Naive thymus-derived CD8-positive, alpha-beta T cell (primary cell): ENCODE data around the gene PTAFR. TPM values are rescaled to one million over a fixed set of nuclear protein-coding genes. Genes with fewer than 3 reads are reported as not detected.

ENCODE experiments used
- ATAC-seq, 2 donors: fragments of 150-1000 bp; cut with Tn5 transposase in 1 of 2; sonication (Bioruptor Pico), chemical (Tn5 transposase) in 1 of 2; 1 replicate in 1 of 2; 2 replicates in 1 of 2; pipeline ENCODE4 v1.10.0; 2021; ENCODE audit warnings: mild to moderate bottlenecking in 2 of 2, moderate library complexity in 2 of 2
- POLR2A ChIA-PET: fragments of 350-600 bp; sonication (Branson Sonifier 250); formaldehyde crosslinking; loops from one replicate; lab custom pipeline; 2021; ENCODE audit warnings: antibody characterized with exemption; lab: Charles Lee
- DNase-seq, 10 donors: peaks; one replicate each; pipeline versions ENCODE4 v3.0.0 to v3.0.0-alpha.2; 2020 to 2022
- H3K27ac Mint-ChIP-seq, 10 donors: one replicate each; pipeline ENCODE4 v1.8.0; 2020 to 2022; ENCODE audit warnings: mild to moderate bottlenecking in 10 of 10, mixed read lengths in 10 of 10, moderate library complexity in 4 of 10, inconsistent platforms in 1 of 10
- H3K27me3 Mint-ChIP-seq, 5 donors: one replicate each; pipeline ENCODE4 v1.8.0; 2021 to 2022; ENCODE audit warnings: mixed read lengths in 5 of 5
- H3K36me3 Mint-ChIP-seq, 3 donors: one replicate each; pipeline ENCODE4 v1.8.0; 2020 to 2022; ENCODE audit warnings: mixed read lengths in 3 of 3, mild to moderate bottlenecking in 2 of 3, inconsistent platforms in 1 of 3
- H3K4me1 Mint-ChIP-seq, 4 donors: one replicate each; pipeline ENCODE4 v1.8.0; 2021 to 2022; ENCODE audit warnings: mixed read lengths in 4 of 4
- H3K4me3 Mint-ChIP-seq, 10 donors: one replicate each; pipeline ENCODE4 v1.8.0; 2020 to 2022; ENCODE audit warnings: mild to moderate bottlenecking in 10 of 10, mixed read lengths in 10 of 10, moderate library complexity in 6 of 10, inconsistent platforms in 1 of 10
- H3K9me3 Mint-ChIP-seq, 9 donors: one replicate each; pipeline ENCODE4 v1.8.0; 2020 to 2022; ENCODE audit warnings: mixed read lengths in 9 of 9, mild to moderate bottlenecking in 3 of 9, inconsistent platforms in 1 of 9, moderate library complexity in 1 of 9
- polyA plus RNA-seq, 3 donors: library from polyadenylated mRNA; unstranded; fragments of 300-500 nt; fragmentation: Illumina TruSeq; gene quantifications; one replicate each; pipeline ENCODE4 v1.2.3, GENCODE V29; 2021
- total RNA-seq, 8 experiments: library from RNA in 2 of 8; stranded (reverse) in 2 of 8; gene quantifications; one replicate each; pipeline ENCODE4 v1.2.3 and lab custom pipeline; 2021 to 2026

Gene PTAFR, protein sequence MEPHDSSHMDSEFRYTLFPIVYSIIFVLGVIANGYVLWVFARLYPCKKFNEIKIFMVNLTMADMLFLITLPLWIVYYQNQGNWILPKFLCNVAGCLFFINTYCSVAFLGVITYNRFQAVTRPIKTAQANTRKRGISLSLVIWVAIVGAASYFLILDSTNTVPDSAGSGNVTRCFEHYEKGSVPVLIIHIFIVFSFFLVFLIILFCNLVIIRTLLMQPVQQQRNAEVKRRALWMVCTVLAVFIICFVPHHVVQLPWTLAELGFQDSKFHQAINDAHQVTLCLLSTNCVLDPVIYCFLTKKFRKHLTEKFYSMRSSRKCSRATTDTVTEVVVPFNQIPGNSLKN
- total RNA-seq = 1 to 10 TPM in 1 of 2 experiments, under 1 TPM in 1; 0.70 to 1.1 TPM
- polyA plus RNA-seq = under 1 TPM; 0.34 to 0.84 (median 0.68) TPM
- 0 to 9.3 (median 1.9) reads per million in 6 experiments for total RNA-seq (lab: John Stamatoyannopoulos, UW)

DNA sequence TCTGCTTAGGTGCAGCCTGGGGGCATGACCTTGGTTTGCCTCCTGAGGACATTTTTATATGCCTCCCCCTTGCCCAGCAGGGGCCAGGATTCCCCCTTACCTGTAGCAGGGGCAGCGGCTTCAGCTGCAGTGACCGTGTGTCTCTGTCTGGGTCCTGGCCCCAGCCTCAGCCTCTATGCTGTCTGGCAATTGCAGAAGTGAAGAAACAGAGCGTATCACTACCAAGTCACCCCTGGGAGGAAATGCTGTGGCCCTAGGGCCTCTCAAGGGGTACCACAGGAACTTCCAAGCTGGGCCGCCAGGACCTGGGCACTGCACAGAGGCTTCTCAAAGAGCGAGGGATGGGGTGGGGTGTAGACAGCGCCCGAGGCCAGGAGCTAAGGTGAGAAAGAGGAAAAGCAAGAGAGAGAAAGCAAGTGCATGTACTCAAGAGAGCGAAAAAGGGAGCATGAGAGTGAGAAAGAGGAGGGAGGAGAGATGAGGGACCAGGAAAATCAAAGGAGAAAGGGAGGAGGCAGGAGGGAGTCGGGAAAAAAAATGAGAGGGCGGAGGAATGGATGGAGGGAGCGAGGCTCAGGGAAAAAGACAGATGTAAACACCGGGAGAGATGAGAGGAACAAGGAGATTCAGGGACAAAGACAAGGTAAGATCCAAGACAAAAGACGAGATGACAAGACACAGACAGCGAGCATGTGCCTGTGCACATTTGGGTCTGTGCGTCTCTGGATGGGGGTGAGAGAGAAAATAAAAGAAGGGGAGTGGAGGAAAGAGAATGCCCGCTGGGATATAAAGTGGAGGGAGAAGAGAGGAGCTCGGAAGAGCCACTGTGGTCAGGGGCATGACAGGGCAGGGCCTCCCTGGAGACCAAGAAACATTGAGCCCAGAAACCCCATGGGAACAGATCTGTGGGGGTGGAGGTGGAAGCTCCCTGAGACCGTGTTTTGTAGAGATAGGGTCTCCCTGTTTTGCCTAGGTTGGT is at the start of gene PTAFR:
PTAFR (minus strand) TSS at position 199 of the 979 bp plus-strand sequence. CDS start 25,669 bp downstream, outside the sequence.
- Mint-ChIP-seq H3K27me3 (peaks cover 8 to 76% (median 22%) of the 10 kb centered on the region in 5 donors), H3K4me1 (peaks cover 18 to 77% (median 31%) of the 10 kb centered on the region in 4 donors), H3K36me3 (no peaks in the 10 kb centered on the region), H3K9me3 (no peaks in the 10 kb centered on the region), H3K27ac (peak within 1 kb of the TSS in 3 of 10 donors; percentile 9 to 27 (median 10)), H3K4me3 (peak within 1 kb of the TSS in 1 of 10 donors; percentile 78)
- ATAC-seq (peak in 1 of 2 donors; percentile 57), DNase-seq (peak in 1 of 10 donors; percentile 10)
- POLR2A ChIA-PET = interaction anchor here (0.5 kb wide), 1 partner anchor 50 kb away, joined by 4 read pairs; no protein-coding TSS in a partner anchor

DNA sequence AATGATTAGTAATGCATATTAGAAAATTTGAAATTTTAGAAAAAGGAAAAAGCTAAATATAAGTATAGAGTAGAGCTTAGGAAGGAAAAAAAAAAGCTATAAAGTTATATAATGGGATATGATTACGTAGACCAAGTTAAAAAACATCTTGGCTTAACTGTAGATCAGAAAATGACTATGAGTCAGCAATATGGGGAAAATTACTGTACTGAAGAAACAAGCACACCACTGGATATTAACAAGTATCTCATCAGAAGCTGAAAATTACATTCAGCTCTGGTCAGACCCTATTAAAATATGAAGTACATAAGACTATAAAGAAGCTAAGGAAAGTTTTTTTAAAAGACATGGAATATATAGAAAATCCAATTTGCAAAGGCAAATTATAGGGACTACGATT is 36.8 kb upstream of the PTAFR start:
- ATAC-seq (no peak), DNase-seq (no peak)
- peaks cover 2 to 11% (median 3%) of the 10 kb centered on the region in 4 donors for H3K4me1 Mint-ChIP-seq
- H3K4me3 Mint-ChIP-seq = no peak overlapping the region
- H3K36me3 Mint-ChIP-seq = peaks cover 0 to 73% (median 3%) of the 10 kb centered on the region in 3 donors
- H3K9me3 Mint-ChIP-seq = no peaks in the 10 kb centered on the region
- H3K27ac Mint-ChIP-seq = no peak overlapping the region
- POLR2A ChIA-PET = interaction anchor here (0.7 kb wide), 1 partner anchor 122 kb away, joined by 3 read pairs; no protein-coding TSS in a partner anchor
- H3K27me3 Mint-ChIP-seq = no peaks in the 10 kb centered on the region

DNA sequence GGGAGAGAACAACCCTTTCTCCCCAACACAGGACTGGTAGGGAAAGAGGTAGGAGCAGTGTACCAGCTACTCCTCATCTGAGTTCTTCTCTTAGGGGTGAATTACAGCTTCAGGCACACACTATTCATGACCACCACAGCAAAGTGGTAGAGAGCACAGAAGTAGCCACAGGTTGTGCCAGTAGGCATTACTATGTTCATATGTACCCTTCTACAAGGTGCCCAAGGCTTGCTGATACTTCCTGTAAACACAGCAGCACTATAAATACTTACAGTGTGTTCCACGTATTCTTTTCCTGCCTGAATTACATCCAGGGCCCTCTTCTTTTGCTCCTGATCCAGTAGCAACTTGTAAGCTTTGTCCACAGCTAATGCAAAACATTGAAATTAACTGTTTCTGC is 33.2 kb upstream of the PTAFR start:
- no peak overlapping the region for H3K4me3 Mint-ChIP-seq
- no peak for ATAC-seq
- POLR2A ChIA-PET = interaction anchor here (0.6 kb wide), 1 partner anchor 120 kb away, joined by 6 read pairs; no protein-coding TSS in a partner anchor

GRCh38 chr1:28208818-28209441 is 32.4 kb upstream of the PTAFR start:
- ATAC-seq = peak; percentile 80 to 87
- H3K9me3 Mint-ChIP-seq = no peaks in the 10 kb centered on the region
- H3K27ac Mint-ChIP-seq = no peak overlapping the region

More for the DNA sequence above, 33.2 kb upstream of the PTAFR start:
- DNase-seq = no peak
- H3K9me3 Mint-ChIP-seq = no peaks in the 10 kb centered on the region
- H3K27me3 Mint-ChIP-seq = no peaks in the 10 kb centered on the region
- no peak overlapping the region for H3K27ac Mint-ChIP-seq
- H3K4me1 Mint-ChIP-seq = peaks cover 2 to 7% (median 2%) of the 10 kb centered on the region in 4 donors
- H3K36me3 Mint-ChIP-seq = peaks cover 0 to 72% (median 6%) of the 10 kb centered on the region in 3 donors

GRCh38 chr1:28205243-28205642 is 28.8 kb upstream of the PTAFR start:
- H3K36me3 Mint-ChIP-seq = peaks cover 13 to 86% (median 29%) of the 10 kb centered on the region in 3 donors
- ATAC-seq (no peak), DNase-seq (no peak)
- POLR2A ChIA-PET = no interaction called here
- H3K9me3 Mint-ChIP-seq = peaks cover 0 to 2% (median 0%) of the 10 kb centered on the region in 9 donors
- no peak overlapping the region for H3K4me3 Mint-ChIP-seq
- peaks cover 4 to 15% (median 12%) of the 10 kb centered on the region in 4 donors for H3K4me1 Mint-ChIP-seq
- no peaks in the 10 kb centered on the region for H3K27me3 Mint-ChIP-seq
- no peak overlapping the region for H3K27ac Mint-ChIP-seq

More at GRCh38 chr1:28208818-28209441, 32.4 kb upstream of the PTAFR start:
- DNase-seq = peak; percentile 26 to 79 (median 58)
- H3K36me3 Mint-ChIP-seq = peaks cover under 1 to 75% (median 10%) of the 10 kb centered on the region in 3 donors
- POLR2A ChIA-PET = interaction anchor here (0.7 to 0.9 kb wide), 3 partner anchors 73 to 126 kb away, joined by 3 read pairs; no protein-coding TSS in a partner anchor
- peaks cover 2 to 7% (median 2%) of the 10 kb centered on the region in 4 donors for H3K4me1 Mint-ChIP-seq
- no peaks in the 10 kb centered on the region for H3K27me3 Mint-ChIP-seq
- H3K4me3 Mint-ChIP-seq = no peak overlapping the region

- H3K27ac Mint-ChIP-seq = peak overlapping the region in 5 of 10 donors; percentile 7 to 85 (median 53)
- peaks cover 18 to 43% (median 37%) of the 10 kb centered on the region in 4 donors for H3K4me1 Mint-ChIP-seq
- H3K9me3 Mint-ChIP-seq = peaks cover 4 to 14% (median 7%) of the 10 kb centered on the region in 9 donors
- peaks cover 23 to 78% (median 48%) of the 10 kb centered on the region in 3 donors for H3K36me3 Mint-ChIP-seq
- DNase-seq (no peak), ATAC-seq (no peak)
- H3K27me3 Mint-ChIP-seq = no peaks in the 10 kb centered on the region
- POLR2A ChIA-PET = interaction anchor here (0.6 kb wide), 1 partner anchor 64 kb away, joined by 6 read pairs; no protein-coding TSS in a partner anchor
- peak overlapping the region; percentile 16 to 74 (median 58) for H3K4me3 Mint-ChIP-seq
Measured at GRCh38 chr1:28200234-28200873, 23.9 kb upstream of the PTAFR start.

DNA sequence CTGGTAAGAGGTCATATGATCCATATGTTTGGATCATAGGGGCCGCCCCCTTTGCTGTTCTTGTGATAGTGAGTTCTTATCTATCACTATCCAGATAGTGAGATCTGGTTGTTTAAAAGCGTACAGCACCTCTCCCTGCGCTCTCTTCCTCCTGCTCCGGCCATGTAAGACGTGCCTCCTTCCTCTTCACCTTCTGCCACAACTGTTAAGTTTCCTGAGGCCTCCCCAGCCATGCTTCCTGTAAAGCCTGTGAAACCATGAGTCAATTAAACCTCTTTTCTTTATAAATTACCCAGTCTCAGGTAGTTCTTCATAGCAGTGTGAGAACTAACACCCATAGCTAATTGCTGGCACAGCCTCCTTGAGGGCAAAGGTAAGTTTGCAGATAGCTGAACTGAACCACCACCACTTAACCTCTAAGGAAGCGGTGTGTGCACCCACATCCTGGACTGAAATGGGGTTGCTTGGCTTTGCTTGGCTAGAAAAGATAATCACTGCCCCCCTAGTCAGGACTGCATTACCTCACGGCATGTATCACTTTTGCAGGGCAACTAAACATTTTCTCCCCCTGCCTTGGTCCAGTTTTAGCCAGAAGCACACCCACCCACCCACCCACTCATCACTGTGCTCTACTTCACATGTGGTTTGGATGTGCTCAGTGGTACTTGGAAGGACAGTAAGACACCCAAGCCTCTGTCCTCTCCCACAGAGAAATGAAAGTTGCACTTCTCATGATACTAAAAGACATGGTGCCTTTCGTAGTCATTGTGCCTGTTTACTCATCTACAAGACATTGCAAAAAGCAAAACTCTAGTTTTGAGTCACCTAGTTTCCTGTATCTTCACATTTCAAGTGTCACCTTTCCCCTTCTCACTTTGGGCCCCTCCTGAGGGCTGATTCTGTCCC is 23.1 kb upstream of the PTAFR start:
- Mint-ChIP-seq H3K4me1 (peaks cover 18 to 47% (median 37%) of the 10 kb centered on the region in 4 donors), H3K27me3 (no peaks in the 10 kb centered on the region), H3K27ac (peak overlapping the region; percentile 48 to 92 (median 72)), H3K4me3 (peak overlapping the region; percentile 16 to 88 (median 76)), H3K9me3 (peaks cover 4 to 14% (median 7%) of the 10 kb centered on the region in 9 donors), H3K36me3 (peaks cover 23 to 70% (median 45%) of the 10 kb centered on the region in 3 donors)
- peak in 9 of 10 donors; percentile 5 to 75 (median 62) for DNase-seq
- POLR2A ChIA-PET = interaction anchor here (0.6 kb wide), 2 partner anchors 30 to 65 kb away, joined by 3 to 6 read pairs; no protein-coding TSS in a partner anchor
- ATAC-seq = peak; percentile 92 to 98

GRCh38 chr1:28197682-28198415 is 21.4 kb upstream of the PTAFR start:
- H3K4me3 Mint-ChIP-seq = peak overlapping the region in 2 of 10 donors; percentile 14 to 39
- POLR2A ChIA-PET = interaction anchor here (0.6 kb wide), 1 partner anchor 45 kb away, joined by 3 read pairs; no protein-coding TSS in a partner anchor
- H3K36me3 Mint-ChIP-seq = peaks cover 18 to 60% (median 36%) of the 10 kb centered on the region in 3 donors
- peak overlapping the region in 2 of 10 donors; percentile 34 to 48 for H3K27ac Mint-ChIP-seq
- H3K27me3 Mint-ChIP-seq = no peaks in the 10 kb centered on the region
- ATAC-seq = no peak
- H3K9me3 Mint-ChIP-seq = peaks cover 4 to 14% (median 7%) of the 10 kb centered on the region in 9 donors
- DNase-seq = no peak
- peaks cover 22 to 49% (median 39%) of the 10 kb centered on the region in 4 donors for H3K4me1 Mint-ChIP-seq

DNA sequence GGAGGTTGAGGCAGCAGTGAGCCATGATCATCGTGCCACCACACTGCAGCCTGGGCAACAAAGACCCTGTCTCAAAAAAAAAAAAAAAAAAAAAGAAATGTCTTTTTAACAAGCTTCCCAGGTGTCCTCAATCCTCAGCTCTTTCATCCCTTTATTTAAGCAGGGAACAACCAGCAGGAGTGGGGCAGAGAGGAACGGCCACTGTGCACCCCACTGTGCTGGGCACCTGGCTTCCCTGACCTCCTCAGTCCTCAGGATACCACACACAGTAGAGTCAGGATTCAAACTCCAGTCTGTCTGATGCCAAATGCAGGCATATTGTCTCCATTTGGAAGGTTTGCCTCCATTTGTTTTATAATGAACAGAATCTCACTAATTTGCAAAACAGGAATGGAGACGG is 19.8 kb upstream of the PTAFR start:
- Mint-ChIP-seq H3K27me3 (no peaks in the 10 kb centered on the region), H3K4me1 (peaks cover 22 to 49% (median 40%) of the 10 kb centered on the region in 4 donors), H3K36me3 (peaks cover 17 to 48% (median 35%) of the 10 kb centered on the region in 3 donors), H3K4me3 (peak overlapping the region in 1 of 10 donors; percentile 14), H3K27ac (no peak overlapping the region), H3K9me3 (peaks cover 4 to 14% (median 7%) of the 10 kb centered on the region in 9 donors)
- no peak for ATAC-seq
- POLR2A ChIA-PET = interaction anchor here (0.5 to 0.9 kb wide), 5 partner anchors 29 to 1128 kb away, joined by 3 to 5 read pairs (median 4); no protein-coding TSS in a partner anchor
- no peak for DNase-seq
